HG03520 (cell line): Measurements from ENCODE around the gene MEGF11.

ENCODE experiments used
- ATAC-seq: cut with Tn5 transposase; IDR thresholded peaks from one replicate; pipeline ENCODE4 v1.9.1; 2021; ENCODE audit warnings: mild to moderate bottlenecking, moderate library complexity; ENCODE audit not compliant: unreplicated experiment

MEGF11 gene

DNA sequence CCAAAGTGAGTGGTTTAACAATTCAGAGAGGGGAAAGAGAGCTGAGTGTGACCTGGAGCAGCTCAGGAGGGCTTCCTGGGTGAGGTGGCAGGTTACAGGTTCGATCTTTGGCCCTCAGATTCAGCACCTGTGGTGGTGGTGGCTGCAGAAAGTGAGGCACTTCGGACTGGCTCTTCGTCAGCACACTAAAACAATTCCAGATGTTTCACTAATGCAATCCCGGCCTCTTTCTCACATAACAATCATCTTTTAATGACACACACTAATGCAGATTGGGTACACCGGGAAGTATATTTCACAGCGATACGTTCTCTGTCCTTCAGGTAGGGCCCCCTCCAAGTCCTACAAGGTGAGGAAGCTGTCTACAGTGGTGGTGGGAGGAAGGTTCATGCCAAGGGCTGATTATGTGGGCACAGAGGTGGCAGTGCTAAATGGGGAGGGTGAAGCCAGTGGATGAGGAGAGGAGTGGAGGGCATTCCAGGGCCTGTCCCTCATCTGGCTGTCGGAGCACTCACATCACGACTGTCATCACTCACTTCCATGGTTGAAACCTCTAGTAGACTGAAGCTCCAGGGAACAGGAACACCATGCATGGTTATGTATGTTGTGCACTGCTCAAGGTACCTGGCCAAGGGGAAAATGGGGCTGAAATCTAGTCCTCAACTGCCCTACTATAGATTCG lies 213.2 kb downstream of the MEGF11 start:
- no peak for ATAC-seq

DNA sequence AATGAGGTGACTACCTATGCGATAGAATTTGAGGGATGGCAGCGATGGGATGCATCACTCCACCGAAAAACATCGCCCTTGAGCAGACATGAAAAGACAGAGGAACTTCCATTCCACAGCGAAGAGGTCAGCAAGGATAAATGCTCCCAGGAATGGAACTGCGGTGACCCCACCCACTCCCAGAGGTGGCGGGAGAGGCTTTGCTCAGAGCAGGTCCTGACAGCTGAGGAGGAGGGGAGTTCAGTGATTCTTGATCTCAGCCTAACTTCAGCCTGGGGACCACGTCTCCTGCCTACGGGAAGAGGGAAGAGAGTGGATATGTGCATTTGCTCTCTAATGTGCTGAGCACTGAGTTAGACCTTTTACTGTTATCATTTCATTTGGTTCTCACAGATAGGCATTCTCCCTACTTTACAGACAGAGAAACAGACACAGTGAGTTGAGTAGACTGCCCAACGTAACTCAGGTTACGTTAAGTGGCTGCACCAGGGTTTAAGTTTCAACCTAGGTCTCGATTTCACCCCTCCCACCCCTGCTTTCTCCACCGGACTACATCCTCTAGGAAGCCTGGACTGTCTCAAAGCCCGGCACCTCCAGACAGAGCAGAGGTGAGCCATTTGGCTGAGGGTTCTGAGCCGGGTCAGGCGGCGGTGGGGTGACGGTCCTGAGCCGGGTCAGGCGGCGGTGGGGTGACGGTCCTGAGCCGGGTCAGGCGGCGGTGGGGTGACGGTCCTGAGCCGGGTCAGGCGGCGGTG lies 214.3 kb downstream of the MEGF11 start:
- no peak for ATAC-seq

DNA sequence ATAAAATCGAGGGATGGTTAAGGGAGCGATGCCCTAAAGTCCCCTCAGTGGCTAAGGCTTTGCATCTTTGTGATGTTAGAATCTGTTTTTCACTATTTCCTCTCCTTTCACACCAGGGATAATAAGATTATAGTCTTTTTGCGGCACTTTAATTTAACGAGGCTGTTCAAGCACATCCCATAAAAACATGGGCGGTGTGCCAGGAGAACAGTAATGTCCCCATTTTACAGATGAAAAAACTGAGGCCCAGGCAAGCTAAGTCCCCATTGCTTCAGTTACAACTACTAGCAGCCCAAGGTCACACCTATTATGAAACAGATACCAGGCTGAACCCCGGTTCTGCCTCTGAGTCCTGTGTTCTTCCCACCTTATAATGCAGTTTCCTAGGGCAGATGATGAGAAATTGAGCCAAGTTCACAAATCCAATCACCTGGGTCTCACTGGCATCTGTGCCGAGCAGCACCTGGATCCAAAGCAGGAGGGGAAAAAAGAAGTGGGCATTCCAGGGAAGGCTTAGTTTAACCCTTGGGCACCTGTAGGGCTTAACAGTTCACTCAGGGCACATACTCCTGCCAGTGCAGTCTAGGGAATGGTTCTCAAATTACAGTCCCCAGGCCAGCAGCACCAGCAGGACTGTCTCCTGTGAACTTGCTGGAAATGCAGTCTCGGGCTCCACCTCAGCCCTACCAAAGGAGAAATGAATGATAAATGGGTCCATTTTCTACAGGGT lies 215.0 kb downstream of the MEGF11 start:
- ATAC-seq = no peak

DNA sequence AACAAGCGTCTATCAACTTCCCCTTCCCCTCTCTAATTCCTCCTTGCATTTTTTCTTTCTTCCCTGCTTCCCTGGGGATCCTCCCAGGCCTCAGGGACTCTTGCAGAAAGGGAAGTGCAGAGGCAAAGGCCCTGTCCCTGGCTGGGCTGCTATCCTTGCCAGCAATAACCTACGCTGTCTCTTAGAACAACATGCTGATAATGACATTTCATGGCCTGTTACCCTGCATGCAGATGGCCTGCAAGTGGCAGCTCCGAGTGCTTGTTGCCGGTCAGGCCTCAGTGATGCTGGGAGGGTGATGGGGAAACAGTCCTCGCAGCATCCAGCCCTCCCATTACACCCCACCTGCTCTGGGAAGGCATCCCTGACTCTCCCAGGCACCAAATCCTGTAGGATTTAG lies 216.7 kb downstream of the MEGF11 start:
- no peak for ATAC-seq

DNA sequence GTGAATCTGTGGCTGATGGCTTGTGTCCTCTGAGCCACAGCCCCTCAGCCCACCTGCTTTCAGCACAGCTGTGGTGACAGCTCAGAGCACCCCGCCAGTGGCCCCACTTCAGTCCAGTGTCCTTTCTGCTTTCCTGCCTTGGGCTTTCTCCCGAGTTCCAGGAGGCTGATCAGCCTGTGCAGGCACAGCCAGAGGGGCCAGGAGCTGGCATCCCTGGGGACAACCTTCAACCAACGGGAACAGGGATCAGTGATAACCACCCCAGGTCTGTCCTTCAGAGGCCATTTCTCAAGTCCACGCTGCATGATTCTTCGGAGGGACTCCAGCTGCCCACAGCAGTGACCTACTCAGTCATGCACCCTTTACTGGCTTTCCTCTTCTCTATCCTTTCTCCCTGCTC lies 217.6 kb downstream of the MEGF11 start:
- ATAC-seq = no peak

DNA sequence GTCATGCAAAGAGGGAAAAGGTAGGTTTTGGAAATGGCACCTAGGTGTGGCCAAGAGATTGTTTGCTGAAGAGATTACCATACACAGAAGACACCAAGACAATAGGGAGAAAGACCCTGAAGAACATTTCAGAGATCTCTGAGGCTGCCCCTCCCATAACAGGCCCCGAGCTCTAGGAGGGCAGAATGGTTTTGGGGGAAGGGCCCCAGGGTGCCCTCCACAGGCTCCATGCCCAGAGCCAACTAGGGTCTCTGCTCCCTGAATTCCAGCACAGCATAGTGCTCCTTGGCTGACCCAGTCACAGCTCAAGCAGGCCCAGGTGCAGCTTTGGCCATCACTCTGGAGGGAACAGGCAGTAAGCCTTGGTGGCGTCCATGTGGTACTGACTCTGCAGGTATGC lies 220.4 kb downstream of the MEGF11 start:
- ATAC-seq = no peak

DNA sequence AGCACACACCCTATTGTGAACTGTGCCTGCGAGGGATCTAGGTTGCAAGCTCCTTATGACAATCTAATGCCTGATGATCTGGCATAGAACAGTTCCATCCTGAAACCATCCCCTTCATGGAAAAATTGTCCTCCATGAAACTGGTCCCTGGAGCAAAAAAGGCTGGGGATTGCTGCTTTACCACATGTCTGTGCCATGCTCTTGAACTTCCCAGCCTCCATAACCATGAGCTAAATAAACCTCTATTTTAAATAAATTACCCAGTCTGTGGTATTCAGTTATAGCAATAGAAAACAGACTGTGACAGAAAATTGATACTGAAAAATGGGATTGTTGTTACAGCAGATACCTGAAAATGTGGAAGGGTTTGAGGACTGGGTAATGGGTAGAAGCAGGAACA lies 221.5 kb downstream of the MEGF11 start:
- ATAC-seq = no peak

DNA sequence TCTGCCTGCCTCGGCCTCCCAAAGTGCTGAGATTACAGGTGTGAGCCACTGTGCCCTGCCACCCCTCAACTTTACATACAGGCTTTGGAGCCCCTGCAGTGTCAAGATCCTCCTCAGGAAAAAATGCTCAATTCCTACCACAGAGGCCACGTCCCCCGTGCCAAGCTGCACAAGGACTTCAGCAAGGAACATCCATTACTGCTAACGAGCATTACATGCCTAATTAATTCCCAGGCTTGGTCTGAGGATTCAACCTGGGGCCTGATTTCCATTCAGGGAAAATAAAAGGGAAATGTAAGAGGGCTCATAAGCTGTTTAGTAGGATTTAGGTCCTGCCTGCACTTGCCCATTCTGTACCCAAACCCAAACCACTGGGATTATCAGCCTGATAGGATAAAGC lies 222.9 kb downstream of the MEGF11 start:
- ATAC-seq = no peak

DNA sequence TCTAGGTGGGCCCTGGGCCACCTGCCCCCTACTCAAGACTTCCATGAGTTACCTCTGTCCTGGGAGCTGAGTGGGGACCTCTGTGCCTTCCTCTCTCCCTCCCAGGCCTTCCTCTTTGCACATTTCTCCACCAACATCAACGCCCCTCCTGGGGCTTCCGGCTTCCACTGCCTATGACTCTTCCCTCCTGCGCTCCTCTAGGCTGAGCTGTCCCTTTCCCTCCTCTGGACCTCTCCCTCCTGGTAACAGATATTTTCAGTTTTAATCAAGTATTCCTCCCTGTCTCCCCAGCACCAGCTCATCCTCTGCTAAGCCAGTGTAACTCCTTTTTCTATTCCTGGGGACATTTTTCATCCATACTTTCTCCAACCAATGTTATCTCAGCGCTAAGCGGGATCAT lies 223.9 kb downstream of the MEGF11 start:
- no peak for ATAC-seq

DNA sequence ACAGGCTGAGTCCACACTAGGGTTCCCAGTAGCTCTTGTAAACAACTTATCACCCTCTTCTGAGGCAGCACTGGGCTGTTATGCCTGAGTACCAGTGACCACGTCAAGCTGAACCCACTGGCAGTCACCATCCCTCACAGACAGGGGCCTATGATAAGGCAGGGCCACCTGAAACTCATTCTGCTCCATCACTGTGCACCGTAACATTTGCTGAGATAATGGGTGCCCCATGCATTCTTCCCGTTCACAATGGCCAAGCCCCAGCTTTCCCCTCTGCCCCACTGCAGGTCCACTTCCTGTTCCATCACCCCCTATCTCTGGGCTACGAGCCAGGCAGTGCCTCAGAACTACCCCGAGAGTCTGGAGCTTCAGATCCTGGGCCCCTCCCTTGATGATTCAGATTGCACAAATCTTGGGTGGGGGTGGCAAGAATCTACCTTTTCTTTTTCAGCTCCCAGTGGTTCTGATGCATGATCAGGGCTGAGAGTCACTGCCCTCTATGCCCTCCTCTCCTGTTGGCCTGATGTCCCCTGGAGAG lies 226.2 kb downstream of the MEGF11 start:
- no peak for ATAC-seq

DNA sequence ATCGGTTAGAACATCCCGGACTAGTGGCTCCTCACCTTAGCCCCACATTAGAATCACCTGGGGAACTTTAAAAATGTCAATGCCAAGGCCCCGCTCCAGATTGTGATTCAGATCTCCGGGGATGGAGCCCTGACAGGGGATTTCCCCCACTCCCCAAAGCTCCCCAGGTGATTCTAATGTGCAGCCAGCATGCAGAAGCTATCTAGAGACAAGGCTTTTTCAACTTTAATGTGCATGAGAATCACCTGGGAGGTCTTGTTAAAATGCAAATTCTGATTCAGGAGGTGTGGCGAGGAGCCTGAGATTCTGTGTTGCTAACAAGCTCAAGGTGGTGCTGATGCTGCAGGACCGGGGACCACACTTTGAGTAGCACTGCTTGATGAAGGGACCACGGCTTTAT lies 227.6 kb downstream of the MEGF11 start:
- no peak for ATAC-seq

DNA sequence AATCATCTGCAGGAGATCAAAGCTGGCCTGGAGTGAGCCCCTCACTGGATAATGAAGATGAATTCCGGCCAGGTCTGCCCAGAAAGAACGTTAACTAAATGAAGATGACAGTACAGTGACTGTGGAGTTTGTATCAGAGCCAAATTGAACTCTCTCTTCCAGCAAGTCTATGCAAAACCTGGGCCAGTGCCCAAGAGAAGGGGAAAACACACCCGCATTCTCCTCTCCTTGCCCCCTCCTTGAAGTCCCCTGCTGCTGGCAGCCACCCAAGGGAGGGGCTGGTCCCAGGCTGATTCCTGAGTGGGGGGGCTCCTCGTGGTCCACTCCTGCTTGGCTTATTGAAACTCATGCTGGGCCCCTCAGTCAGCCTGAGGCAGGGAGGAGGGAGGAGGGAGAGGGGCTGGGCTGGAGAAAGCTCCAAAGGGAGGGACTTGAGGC lies 228.5 kb downstream of the MEGF11 start:
- ATAC-seq = no peak

DNA sequence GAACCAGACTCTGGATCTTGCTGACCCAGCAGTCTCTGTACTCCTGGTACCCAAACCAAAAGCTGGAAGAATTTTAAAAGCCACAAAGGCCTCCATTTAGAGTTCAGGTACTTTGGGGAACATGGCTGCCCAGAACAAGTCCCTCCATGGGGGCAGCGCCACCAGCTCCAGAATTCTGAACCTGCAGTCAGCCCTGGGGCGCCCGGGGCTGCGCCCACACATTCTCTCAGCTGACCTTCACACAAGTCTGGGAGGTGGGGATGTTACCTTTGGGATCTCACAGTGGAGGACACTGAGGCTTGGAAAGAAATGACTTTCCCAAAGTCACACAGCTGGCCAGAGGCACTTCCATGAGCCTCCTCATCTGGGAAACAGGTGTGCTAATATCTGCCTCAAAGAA lies 229.4 kb downstream of the MEGF11 start:
- ATAC-seq = no peak

DNA sequence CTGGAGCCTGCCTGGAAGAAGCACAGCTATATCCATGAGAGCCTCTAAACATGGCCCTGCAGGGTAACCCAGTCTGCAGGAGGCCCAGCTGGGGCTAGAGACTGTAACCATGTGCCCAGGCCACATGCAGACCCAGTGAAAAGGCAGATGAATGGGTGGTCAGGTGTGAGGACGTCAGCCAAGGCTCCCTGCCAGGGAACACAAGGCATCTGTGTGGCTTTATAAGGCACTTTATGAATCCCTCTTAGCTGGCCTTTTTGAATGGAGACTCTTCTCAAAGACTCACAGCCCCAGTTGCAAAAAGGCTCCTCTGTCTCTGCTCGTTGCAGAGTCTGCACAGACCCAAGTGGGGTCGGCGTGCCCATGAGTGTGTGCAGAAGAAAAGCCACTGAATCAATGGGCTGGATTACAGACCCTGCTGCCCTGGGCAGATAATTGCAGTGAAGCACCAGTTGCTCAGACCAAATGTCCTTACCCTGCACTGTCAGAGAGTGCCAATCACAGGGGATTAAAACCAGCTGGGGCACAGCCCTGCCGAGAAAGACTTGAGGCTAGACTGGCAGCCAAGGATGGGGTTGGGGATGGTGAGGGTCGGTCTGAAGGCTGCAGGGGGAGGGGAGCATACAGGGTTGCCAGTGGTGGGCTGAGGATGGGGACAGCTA lies 230.1 kb downstream of the MEGF11 start:
- no peak for ATAC-seq

DNA sequence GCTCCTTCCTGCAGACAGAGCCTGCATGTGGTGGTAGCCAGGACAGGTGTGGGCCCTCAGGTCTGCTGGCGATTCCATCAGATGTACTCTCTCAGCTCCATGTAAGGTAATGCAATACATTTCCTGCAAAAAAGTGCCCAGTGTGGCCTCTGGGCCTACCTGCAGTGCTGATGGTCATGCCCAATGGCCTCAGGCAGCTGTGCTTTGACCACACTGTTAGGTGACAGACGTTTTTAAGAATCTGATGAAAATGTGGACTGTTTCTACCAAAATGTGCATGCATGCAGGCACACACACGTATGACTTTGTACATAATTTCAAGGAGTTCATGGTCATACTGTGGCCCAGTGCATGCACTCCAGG lies 231.4 kb downstream of the MEGF11 start:
- ATAC-seq = no peak

DNA sequence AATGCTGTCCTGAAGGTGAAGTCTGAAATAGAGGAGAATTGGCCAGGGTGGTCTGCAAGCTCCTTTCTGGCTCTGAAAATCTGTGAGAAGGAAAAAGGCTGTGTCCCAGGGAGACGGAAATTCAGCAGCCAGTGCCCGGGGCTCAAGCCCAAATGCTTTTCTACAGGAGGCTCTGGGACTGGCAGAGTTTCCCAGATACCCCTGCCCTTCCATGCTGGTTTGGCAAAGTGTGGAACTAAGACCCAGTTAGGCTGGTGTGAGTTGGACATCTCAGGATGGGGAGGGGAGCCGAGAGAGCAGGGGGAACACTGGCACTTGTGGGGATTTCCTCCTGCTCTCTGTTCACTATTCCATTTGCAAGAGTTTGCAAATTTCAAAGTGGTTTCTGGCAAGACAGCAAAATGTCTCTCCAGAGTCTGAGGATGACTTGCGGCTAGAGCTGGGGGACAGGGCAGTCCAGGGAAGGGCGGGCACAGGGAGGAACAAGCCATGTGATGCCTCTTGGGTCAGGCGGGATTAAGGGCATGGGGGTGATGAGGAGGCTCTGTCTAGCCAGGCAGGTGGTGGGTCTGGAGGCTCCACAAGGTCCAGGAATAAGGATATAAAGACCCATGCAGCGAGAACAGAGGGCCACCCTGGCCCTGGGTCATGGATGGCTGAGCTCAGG lies 231.9 kb downstream of the MEGF11 start:
- ATAC-seq = no peak

DNA sequence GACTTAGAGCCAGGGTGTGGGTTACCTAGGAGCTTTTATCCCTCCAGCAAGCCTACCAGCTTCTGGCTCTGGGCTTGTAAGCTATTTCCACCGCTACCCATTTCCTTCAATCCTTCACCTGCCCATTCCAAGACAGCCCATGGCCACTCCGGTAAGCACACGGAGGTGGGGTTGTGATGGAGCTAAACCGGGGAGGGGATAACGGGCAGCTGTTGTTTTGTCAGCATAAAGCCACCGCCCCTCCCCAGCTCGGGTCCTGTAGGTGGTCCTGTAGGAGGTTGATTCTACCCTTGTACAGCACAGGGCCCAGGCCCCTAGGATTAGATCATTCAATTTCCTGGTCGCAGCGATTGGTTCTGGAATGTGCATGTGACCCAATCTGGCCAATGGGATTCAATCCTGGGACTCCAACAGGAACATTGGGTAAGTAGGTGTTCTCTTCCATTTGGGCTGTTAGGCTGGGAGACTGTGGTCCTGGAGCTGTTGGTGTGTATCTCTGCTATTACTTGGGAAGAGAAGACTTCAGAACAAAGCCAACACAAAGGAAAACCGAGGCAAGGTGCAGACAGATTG lies 233.6 kb downstream of the MEGF11 start:
- ATAC-seq = no peak

DNA sequence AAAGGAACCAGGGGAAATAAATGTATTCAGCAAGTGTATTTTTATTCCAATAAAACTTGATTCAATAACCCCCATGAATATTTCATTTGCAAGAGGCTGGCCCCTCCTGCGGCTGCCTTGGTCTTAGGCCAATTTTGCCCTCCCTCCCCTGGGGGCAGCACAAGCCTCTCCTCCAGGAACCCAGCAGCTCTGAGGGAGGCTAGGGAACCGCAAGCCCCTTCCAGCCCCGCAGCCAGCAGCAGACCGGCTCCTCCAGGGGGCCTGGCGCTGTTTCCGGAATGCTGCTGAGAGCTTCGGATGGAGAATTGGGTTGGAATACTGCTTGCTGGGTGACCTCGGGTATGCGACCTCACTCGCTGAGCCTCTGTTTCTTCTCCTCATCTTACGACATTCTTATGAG lies 234.2 kb downstream of the MEGF11 start:
- no peak for ATAC-seq

DNA sequence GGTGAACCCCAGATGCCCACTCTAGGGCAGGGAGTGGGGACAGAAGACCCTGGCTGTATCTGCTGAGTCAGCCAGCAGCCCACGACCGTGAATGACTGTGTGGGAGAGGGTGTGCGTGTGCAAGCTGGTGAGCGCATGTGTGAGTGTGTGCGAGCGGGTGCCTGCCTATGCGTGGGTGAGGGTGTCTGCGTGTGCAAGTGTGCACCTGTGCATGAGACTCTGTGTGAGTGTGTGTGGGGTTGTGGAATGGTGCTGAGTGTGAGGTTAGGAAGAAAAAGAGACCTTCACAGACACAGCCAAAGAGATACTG lies 235.1 kb downstream of the MEGF11 start:
- ATAC-seq = no peak

DNA sequence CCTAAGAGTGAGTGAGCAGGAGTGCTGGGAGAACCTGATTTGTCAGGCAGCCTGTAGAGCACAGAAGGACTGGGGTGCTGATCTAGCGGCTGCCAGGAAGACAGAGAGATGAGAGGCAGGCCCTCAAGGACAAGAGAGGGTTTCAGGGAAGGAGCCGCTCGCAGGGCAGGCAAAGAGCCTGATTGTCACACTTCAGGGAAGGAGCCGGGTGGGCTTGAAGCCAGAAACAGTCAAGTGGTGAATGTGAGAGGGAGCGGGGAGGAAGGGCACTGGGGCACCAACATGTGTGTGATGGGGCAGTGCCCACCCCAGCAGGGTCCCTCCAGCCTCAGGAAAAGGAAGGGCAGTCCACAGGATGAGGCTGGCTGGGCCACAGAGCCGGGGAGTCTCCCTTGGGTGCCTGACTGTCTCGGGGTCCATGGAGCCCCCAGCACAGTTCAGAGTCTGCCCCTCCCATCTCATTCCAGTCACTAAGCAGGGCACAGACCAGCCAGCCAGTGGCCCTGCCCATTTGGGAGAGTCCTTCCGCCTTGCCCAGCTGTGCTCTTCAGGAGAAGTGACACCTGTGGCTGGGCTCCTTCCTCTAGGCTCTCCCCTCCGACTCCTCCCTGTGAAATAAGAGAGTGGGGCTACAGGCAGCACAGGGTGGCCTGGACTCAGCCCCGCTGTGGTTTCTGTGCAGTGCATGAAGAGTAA lies 235.6 kb downstream of the MEGF11 start:
- no peak for ATAC-seq
